ENCODE data around the gene RCOR2. TPM values are rescaled to one million over a fixed set of nuclear protein-coding genes. Genes with fewer than 3 reads are reported as not detected.
A peak's percentile ranks its signal among the peaks of the same experiment; 100 is the strongest.

The RCOR2 gene
- total and polyA plus RNA-seq, 2 of the 13 experiments (the other 11 are each of a cell fraction or from before 2014, with no cell fraction given), result 8.3 to 8.5 TPM

GRCh38 chr11:63919267-63920125 lies 2.5 kb upstream of the RCOR2 start (continued):
- TF ChIP-seq SNAPC4 (CRISPR knock-in tag; IDR thresholded peaks at IDR 0.05), result 0 out of 2 replicates have a peak, but pooled peaks have one; percentile 43
- peak; percentile 42; the same call in 1 of the 2 replicates for TF ChIP-seq KDM2A (CRISPR knock-in tag; IDR thresholded peaks at IDR 0.05; ENCODE audit: borderline replicate concordance, low read depth)
- peak; percentile 44 for TF ChIP-seq UBTF (CRISPR knock-in tag; IDR thresholded peaks at IDR 0.05)
- no peak for TF ChIP-seq ZNF446 (CRISPR knock-in tag; IDR thresholded peaks at IDR 0.05)
- TF ChIP-seq PPARG (CRISPR knock-in tag; conservative IDR thresholded peaks at IDR 0.05), result peak; percentile 57; the same call in 1 of the 2 replicates
- no peak for TF ChIP-seq ZBTB21 (CRISPR knock-in tag; IDR thresholded peaks at IDR 0.05)
- peak; percentile 34; the same call in 1 of the 2 replicates for TF ChIP-seq ZNF263 (CRISPR knock-in tag; IDR thresholded peaks at IDR 0.05)
- no peak for TF ChIP-seq GABPA (IDR thresholded peaks at IDR 0.05; ENCODE audit: low read depth, low read length)
- TF ChIP-seq GABPA (CRISPR knock-in tag; IDR thresholded peaks at IDR 0.05; ENCODE audit: low read depth), result peak; percentile 63
- TF ChIP-seq DMAP1 (CRISPR knock-in tag; IDR thresholded peaks at IDR 0.05), result peak; percentile 96
- peak; percentile 80 for TF ChIP-seq HDAC1 (CRISPR knock-in tag; IDR thresholded peaks at IDR 0.05)
- no peak for TF ChIP-seq ZBTB44 (CRISPR knock-in tag; IDR thresholded peaks at IDR 0.05)
- peak; percentile 46 for TF ChIP-seq IKZF4 (CRISPR knock-in tag; IDR thresholded peaks at IDR 0.05; ENCODE audit: borderline replicate concordance, low read depth, not compliant biosample characterization)
- 0 out of 2 replicates have a peak, but pooled peaks have one; percentile 19 for TF ChIP-seq HMG20B (CRISPR knock-in tag; conservative IDR thresholded peaks at IDR 0.05)
- peak; percentile 49; the same call in 1 of the 2 replicates for TF ChIP-seq ZSCAN25 (CRISPR knock-in tag; IDR thresholded peaks at IDR 0.05)
- TF ChIP-seq RCOR2 (CRISPR knock-in tag; IDR thresholded peaks at IDR 0.05), result 0 out of 2 replicates have a peak, but pooled peaks have one; percentile 10
- peak in 1 of 2 experiments; percentile 43; a peak in 1 of 4 replicates for TF ChIP-seq POLR2A (IDR thresholded peaks at IDR 0.05; ENCODE audit: insufficient read depth in 1 of 2, low read depth in 2 of 2, low read length in 2 of 2)
- peak; percentile 68 for TF ChIP-seq ZNF792 (CRISPR knock-in tag; IDR thresholded peaks at IDR 0.05)
- TF ChIP-seq ZBTB42 (CRISPR knock-in tag; IDR thresholded peaks at IDR 0.05), result peak; percentile 1; the same call in 1 of the 2 replicates
- no peak for TF ChIP-seq MEF2D (CRISPR knock-in tag; IDR thresholded peaks at IDR 0.05)
- TF ChIP-seq NFKB2 (CRISPR knock-in tag; IDR thresholded peaks at IDR 0.05; ENCODE audit: borderline replicate concordance), result peak; percentile 23; the same call in 1 of the 2 replicates

Data from HepG2 (cell line).